Measurements from ENCODE around the gene NPAS2.
A peak's percentile ranks its signal among the peaks of the same experiment; 100 is the strongest.

The NPAS2 gene

GRCh38 chr2:100995309-100996075 is 175.6 kb downstream of the NPAS2 start:
- DNase-seq: no peak

GRCh38 chr2:100997509-100998234 is 177.7 kb downstream of the NPAS2 start:
- DNase-seq: no peak

- no peak for DNase-seq
Observed at GRCh38 chr2:100998235-100998573, 178.3 kb downstream of the NPAS2 start.

GRCh38 chr2:100999995-101000394 is 180.1 kb downstream of the NPAS2 start:
- DNase-seq: no peak

- DNase-seq: peak; percentile 85 to 91
Observed at GRCh38 chr2:101001691-101002561, 182.0 kb downstream of the NPAS2 start, which contains the start of gene RPL31. Gene RPL31 (plus strand): TSS chr2:101002289. CDS start chr2:101002702, 413 bp downstream.

GRCh38 chr2:101002562-101003277 is 182.8 kb downstream of the NPAS2 start:
- DNase-seq: no peak

- DNase-seq: no peak
Observed at GRCh38 chr2:101003278-101003775, 183.4 kb downstream of the NPAS2 start.

- DNase-seq: no peak
Observed at GRCh38 chr2:101004620-101005325, 184.8 kb downstream of the NPAS2 start.

- DNase-seq: no peak
Observed at GRCh38 chr2:101006065-101006715, 186.3 kb downstream of the NPAS2 start.

GRCh38 chr2:101007415-101008345 is 187.7 kb downstream of the NPAS2 start:
- DNase-seq: no peak

GRCh38 chr2:101011152-101011551 is 191.2 kb downstream of the NPAS2 start:
- no peak for DNase-seq

GRCh38 chr2:101012054-101012705 is 192.2 kb downstream of the NPAS2 start:
- no peak for DNase-seq

- DNase-seq: peak in 1 of 2 experiments; percentile 40
Observed at GRCh38 chr2:101012706-101013181, 192.8 kb downstream of the NPAS2 start.

- DNase-seq: no peak
Observed at GRCh38 chr2:101014264-101014857, 194.4 kb downstream of the NPAS2 start.

GRCh38 chr2:101017371-101017770 is 197.4 kb downstream of the NPAS2 start:
- DNase-seq: no peak

- no peak for DNase-seq
Observed at GRCh38 chr2:101018934-101019333, 199.0 kb downstream of the NPAS2 start.

GRCh38 chr2:101022221-101022620 is 202.3 kb downstream of the NPAS2 start:
- no peak for DNase-seq

GRCh38 chr2:101023327-101024107 is 203.6 kb downstream of the NPAS2 start:
- no peak for DNase-seq
